Keratinocyte (primary cell): ENCODE data around the gene PPM1H. TPM values are rescaled to one million over a fixed set of nuclear protein-coding genes. Genes with fewer than 3 reads are reported as not detected.

Experiments used
- DNase-seq: peaks from one replicate; pipeline ENCODE4 v3.0.0-alpha.2; 2011; ENCODE audit warnings: low read depth, missing footprints, low spot score
- FAIRE-seq: peaks from 2 replicates; lab custom pipeline; 2011; peaks lifted over from hg19 to GRCh38; lab: Jason Lieb, UNC
- H2AFZ ChIP-seq: 2 replicates; pipeline ENCODE4 v1.6.0; 2012; ENCODE audit warnings: low read length, control low read depth, inconsistent platforms; ENCODE audit not compliant: control insufficient read depth
- H3K27ac ChIP-seq: 2 replicates; pipeline ENCODE4 v1.5.1; 2011; ENCODE audit warnings: low read length; ENCODE audit not compliant: control insufficient read depth, insufficient read depth
- H3K27me3 ChIP-seq: 3 replicates; pipeline ENCODE4 v1.6.0; 2011; ENCODE audit warnings: low read length; ENCODE audit not compliant: control insufficient read depth, insufficient read depth; ENCODE audit errors: extremely low read depth
- H3K36me3 ChIP-seq, 2 experiments: 2 replicates in 1 of 2; 3 replicates in 1 of 2; pipeline ENCODE4 v1.5.1; 2011; ENCODE audit warnings: low read length in 2 of 2, mild to moderate bottlenecking in 1 of 2; ENCODE audit not compliant: control insufficient read depth in 2 of 2, insufficient read depth in 2 of 2; ENCODE audit errors: extremely low read depth in 1 of 2
- H3K4me1 ChIP-seq: 3 replicates; pipeline ENCODE4 v1.5.1; 2011; ENCODE audit warnings: low read length; ENCODE audit not compliant: control insufficient read depth, insufficient read depth; ENCODE audit errors: extremely low read depth
- H3K4me2 ChIP-seq: 3 replicates; pipeline ENCODE4 v1.6.0; 2011; ENCODE audit warnings: low read depth, low read length; ENCODE audit not compliant: control insufficient read depth, insufficient read depth; ENCODE audit errors: extremely low read depth
- H3K4me3 ChIP-seq, 3 experiments: fragments of 200-600 bp in 1 of 3; sonication (generic) in 1 of 3; 2 replicates in 2 of 3; 3 replicates in 1 of 3; pipeline ENCODE4 v1.5.1; 2011 to 2016; ENCODE audit warnings: low read length in 3 of 3, mild to moderate bottlenecking in 3 of 3, control low read depth in 2 of 3, inconsistent platforms in 1 of 3, low read depth in 1 of 3, mixed read lengths in 1 of 3, mixed run types in 1 of 3, moderate library complexity in 1 of 3; ENCODE audit not compliant: control insufficient read depth in 2 of 3, insufficient read depth in 2 of 3; ENCODE audit errors: extremely low read depth in 1 of 3
- H3K79me2 ChIP-seq: 2 replicates; pipeline ENCODE4 v1.6.0; 2012; ENCODE audit warnings: low read length; ENCODE audit not compliant: control insufficient read depth, insufficient read depth
- H3K9ac ChIP-seq: 3 replicates; pipeline ENCODE4 v1.6.0; 2011; ENCODE audit warnings: low read length; ENCODE audit not compliant: control insufficient read depth, insufficient read depth; ENCODE audit errors: extremely low read depth
- H3K9me1 ChIP-seq: 3 replicates; pipeline ENCODE4 v1.6.0; 2011; ENCODE audit warnings: low read length; ENCODE audit not compliant: control insufficient read depth, insufficient read depth; ENCODE audit errors: extremely low read depth
- H3K9me3 ChIP-seq: 2 replicates; pipeline ENCODE4 v1.5.1; 2012; ENCODE audit warnings: low read depth, low read length; ENCODE audit not compliant: control insufficient read depth
- H4K20me1 ChIP-seq: 3 replicates; pipeline ENCODE4 v1.6.0; 2011; ENCODE audit warnings: low read length; ENCODE audit not compliant: control insufficient read depth, insufficient read depth; ENCODE audit errors: extremely low read depth
- EZH2 ChIP-seq: IDR thresholded peaks from one replicate; pipeline ENCODE4 v1.6.1; 2012; ENCODE audit warnings: inconsistent platforms, mild to moderate bottlenecking, low read length, moderate library complexity
- dilution Hi-C: fragments of 300-500 bp; cut with MboI; formaldehyde crosslinking; loops from one replicate; pipeline ENCODE4 v1.7.0; 2020; ENCODE audit warnings: low sequenced_read_pairs; ENCODE audit not compliant: extremely low pct_ligation_motif_present
- polyA plus RNA-seq, 5 experiments: library from polyadenylated mRNA; depleted of rRNA in 3 of 5; stranded (reverse) in 3 of 5; stranded (forward) in 1 of 5; unstranded in 1 of 5; fragments of >200 nt; gene quantifications; 1 replicate in 1 of 5; 2 replicates in 3 of 5; 3 replicates in 1 of 5; pipeline versions ENCODE4 v1.2.1 to v1.2.3, GENCODE V29; 2011 to 2012; ENCODE audit warnings: missing spikeins in 2 of 5, low read depth in 1 of 5, low replicate concordance in 1 of 5
- TF ChIP-seq, protein P1 (sequence below), 3 experiments: IDR thresholded peaks in 1 of 3; conservative IDR thresholded peaks in 1 of 3; optimal IDR thresholded peaks in 1 of 3; 2 replicates in 2 of 3; 3 replicates in 1 of 3; pipeline versions ENCODE3 to v1.5.1; 2011; ENCODE audit warnings: low read length in 3 of 3, mild to moderate bottlenecking in 3 of 3, moderate library complexity in 2 of 3, control low read depth in 1 of 3, inconsistent platforms in 1 of 3; ENCODE audit not compliant: insufficient read depth in 2 of 3; ENCODE audit errors: extremely low read depth in 1 of 3

PPM1H gene
- polyA plus RNA-seq, 1 donor (not counting 4 experiments of a cell fraction or from before 2014, with no cell fraction given) = 0.09 TPM

DNA sequence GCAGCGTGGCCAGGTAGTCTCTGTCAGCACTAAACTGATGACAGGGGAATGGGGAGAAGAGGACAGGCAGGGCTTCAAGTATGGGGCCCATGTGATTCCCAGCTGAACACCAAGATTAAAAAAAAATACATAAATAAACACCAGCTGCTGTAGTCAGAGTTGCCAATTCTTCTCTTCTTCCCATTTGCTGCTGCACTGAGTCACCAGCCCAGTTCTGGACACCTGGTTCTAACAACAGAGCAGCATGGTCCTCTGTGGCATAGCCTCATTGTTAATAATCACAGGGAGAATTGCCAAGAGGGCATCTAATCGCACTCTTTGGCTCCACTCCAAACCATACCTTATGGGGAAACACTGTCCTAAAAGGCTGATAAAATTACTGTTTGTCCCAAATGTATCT lies 15.1 kb downstream of the PPM1H start:
- dilution Hi-C loops = no loop called here
- Histone ChIP-seq H2AFZ (no peak overlapping the region), H3K9me1 (no peaks in the 10 kb centered on the region), H3K36me3 (no peaks in the 10 kb centered on the region), H3K79me2 (no peaks in the 10 kb centered on the region), H3K4me3 (no peak overlapping the region), H3K27me3 (no peaks in the 10 kb centered on the region), H4K20me1 (no peaks in the 10 kb centered on the region), H3K27ac (no peak overlapping the region), H3K9me3 (no peaks in the 10 kb centered on the region), H3K9ac (no peak overlapping the region), H3K4me1 (no peaks in the 10 kb centered on the region), H3K4me2 (no peak overlapping the region)
- no peak for DNase-seq
- FAIRE-seq = no peak
- TF ChIP-seq EZH2 = no peak
- TF ChIP-seq, protein P1, sequence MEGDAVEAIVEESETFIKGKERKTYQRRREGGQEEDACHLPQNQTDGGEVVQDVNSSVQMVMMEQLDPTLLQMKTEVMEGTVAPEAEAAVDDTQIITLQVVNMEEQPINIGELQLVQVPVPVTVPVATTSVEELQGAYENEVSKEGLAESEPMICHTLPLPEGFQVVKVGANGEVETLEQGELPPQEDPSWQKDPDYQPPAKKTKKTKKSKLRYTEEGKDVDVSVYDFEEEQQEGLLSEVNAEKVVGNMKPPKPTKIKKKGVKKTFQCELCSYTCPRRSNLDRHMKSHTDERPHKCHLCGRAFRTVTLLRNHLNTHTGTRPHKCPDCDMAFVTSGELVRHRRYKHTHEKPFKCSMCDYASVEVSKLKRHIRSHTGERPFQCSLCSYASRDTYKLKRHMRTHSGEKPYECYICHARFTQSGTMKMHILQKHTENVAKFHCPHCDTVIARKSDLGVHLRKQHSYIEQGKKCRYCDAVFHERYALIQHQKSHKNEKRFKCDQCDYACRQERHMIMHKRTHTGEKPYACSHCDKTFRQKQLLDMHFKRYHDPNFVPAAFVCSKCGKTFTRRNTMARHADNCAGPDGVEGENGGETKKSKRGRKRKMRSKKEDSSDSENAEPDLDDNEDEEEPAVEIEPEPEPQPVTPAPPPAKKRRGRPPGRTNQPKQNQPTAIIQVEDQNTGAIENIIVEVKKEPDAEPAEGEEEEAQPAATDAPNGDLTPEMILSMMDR (optimal IDR thresholded peaks at IDR 0.05 in 1 of 3, IDR thresholded peaks at IDR 0.05 in 1 of 3, conservative IDR thresholded peaks at IDR 0.05 in 1 of 3; ENCODE audit: extremely low read depth in 1 of 3, insufficient read depth in 2 of 3, low read length in 3 of 3) = no peak

DNA sequence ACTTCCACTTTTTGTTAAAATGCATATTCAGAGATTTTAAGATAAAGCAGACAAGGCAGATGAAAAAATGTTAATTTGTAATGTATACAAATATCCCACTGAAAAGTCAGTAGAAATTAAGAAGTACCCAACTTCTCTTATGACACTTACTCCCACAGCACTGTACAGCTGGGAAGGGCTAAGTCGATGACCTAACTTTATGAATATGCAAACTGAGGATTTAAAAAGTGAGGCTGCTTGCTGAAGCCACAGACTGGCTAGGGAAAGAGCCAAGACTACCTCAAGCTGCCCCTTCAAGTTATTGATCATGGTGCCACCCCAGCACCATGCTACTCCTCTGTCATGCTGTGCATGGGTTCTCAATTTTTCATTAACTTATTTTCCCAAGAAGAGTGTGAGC lies 17.0 kb downstream of the PPM1H start:
- Histone ChIP-seq H3K9me3 (no peaks in the 10 kb centered on the region), H3K4me3 (no peak overlapping the region), H4K20me1 (no peaks in the 10 kb centered on the region), H3K79me2 (no peaks in the 10 kb centered on the region), H3K27me3 (no peaks in the 10 kb centered on the region), H3K9me1 (no peaks in the 10 kb centered on the region), H3K4me1 (no peaks in the 10 kb centered on the region), H2AFZ (no peak overlapping the region), H3K36me3 (no peaks in the 10 kb centered on the region), H3K27ac (no peak overlapping the region), H3K4me2 (no peak overlapping the region), H3K9ac (no peak overlapping the region)
- TF ChIP-seq, protein P1 (optimal IDR thresholded peaks at IDR 0.05 in 1 of 3, IDR thresholded peaks at IDR 0.05 in 1 of 3, conservative IDR thresholded peaks at IDR 0.05 in 1 of 3; ENCODE audit: extremely low read depth in 1 of 3, insufficient read depth in 2 of 3, low read length in 3 of 3) = no peak
- TF ChIP-seq EZH2 = no peak
- dilution Hi-C loops = no loop called here
- no peak for DNase-seq
- no peak for FAIRE-seq
